Measurements from ENCODE around the gene FOXN3. TPM values are rescaled to one million over a fixed set of nuclear protein-coding genes. Genes with fewer than 3 reads are reported as not detected.
"Not testable (repeated sequence)": the region's sequence is repeated elsewhere in the genome, so short reads cannot be mapped to it uniquely, and the experiment has no call there.

The FOXN3 gene
- total and polyA plus RNA-seq, 10 of the 15 experiments (the other 5 are each of a cell fraction or from before 2014, with no cell fraction given) = 4.5 to 68.9 (median 29.7) TPM

DNA sequence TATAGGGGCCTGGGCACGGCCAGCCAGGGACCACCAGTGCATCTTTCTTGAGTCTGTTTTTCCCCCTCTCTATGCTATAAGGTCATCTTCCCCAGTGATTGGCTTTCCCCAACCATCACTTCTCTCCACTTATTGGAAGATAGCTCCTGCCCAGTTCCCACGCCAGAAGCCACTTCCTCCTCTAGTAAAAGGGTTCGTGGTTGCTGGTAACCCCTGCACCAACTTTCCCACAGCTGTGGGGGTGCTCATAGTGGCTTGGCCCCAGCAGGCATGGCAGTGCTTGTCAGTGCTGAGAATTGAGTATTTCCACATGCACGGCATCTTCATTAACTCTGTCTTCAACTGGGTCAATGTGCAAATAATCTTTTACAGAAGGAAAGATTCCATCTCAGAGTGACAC, 215.4 kb downstream of the FOXN3 start:
- 61% methylated on average over 4 of the region's 4 CpGs for WGBS (ENCODE audit: insufficient coverage, insufficient replicate concordance, low lambda C conversion rate, missing lambda C conversion rate)
- Histone ChIP-seq H3K9ac (ENCODE audit: control insufficient read depth, insufficient read depth, low read length) (no peak overlapping the region), H3K79me2 (ENCODE audit: control insufficient read depth, insufficient read depth, low read length) (no peaks in the 10 kb centered on the region), H3K4me3 (no peak overlapping the region), H4K20me1 (ENCODE audit: control insufficient read depth, insufficient read depth) (no peaks in the 10 kb centered on the region), H3K36me3 (ENCODE audit: control insufficient read depth in 2 of 2, insufficient read depth in 2 of 2, low read length in 1 of 2) (peaks cover 0 to 5% of the 10 kb centered on the region in 2 experiments; a peak in 3 of 4 replicates), H3K27ac (ENCODE audit: control insufficient read depth, insufficient read depth) (peak overlapping the region; percentile 2; the same call in 1 of the 2 replicates), H3K27me3 (replicated peaks in 1 of 2; ENCODE audit: control insufficient read depth in 2 of 2, insufficient read depth in 2 of 2, low read length in 1 of 2) (no peaks in the 10 kb centered on the region), H3K4me2 (ENCODE audit: control insufficient read depth, insufficient read depth) (no peak overlapping the region; the same call in 1 of the 2 replicates), H3K9me3 (replicated peaks; ENCODE audit: control insufficient read depth, insufficient read depth, low read length) (no peaks in the 10 kb centered on the region; the same call in 2 of the 3 replicates), H3K4me1 (ENCODE audit: control insufficient read depth, insufficient read depth, low read length) (peaks cover 12% of the 10 kb centered on the region), H2AFZ (ENCODE audit: control insufficient read depth, low read depth, low read length) (no peak overlapping the region)
- intact Hi-C loops (cut with micrococcal nuclease; ENCODE audit: unreplicated experiment) = no loop called here
- FAIRE-seq = peak; percentile 31
- TF ChIP-seq ZNF384 (IDR thresholded peaks at IDR 0.05; ENCODE audit: borderline replicate concordance, low read depth, low read length) = no peak
- TF ChIP-seq RUNX3 (IDR thresholded peaks at IDR 0.05; ENCODE audit: low read length) = peak; percentile 37; the same call in 1 of the 2 replicates
- TF ChIP-seq SPI1 (IDR thresholded peaks at IDR 0.05; ENCODE audit: borderline replicate concordance, insufficient read depth, low read depth, low read length) = peak; percentile 63; the same call in 1 of the 2 replicates
- no peak for TF ChIP-seq ZSCAN29 (IDR thresholded peaks at IDR 0.05)
- no peak for TF ChIP-seq MXI1 (IDR thresholded peaks at IDR 0.05; ENCODE audit: low read depth, low read length)
- TF ChIP-seq HDGF (IDR thresholded peaks at IDR 0.05) = no peak
- no peak for TF ChIP-seq CHD4 (IDR thresholded peaks at IDR 0.05)
- no peak for TF ChIP-seq SREBF2 (IDR thresholded peaks at IDR 0.05; ENCODE audit: low read length)
- no peak for TF ChIP-seq SP1 (IDR thresholded peaks at IDR 0.05; ENCODE audit: low read depth, low read length)
- ChIA-PET CTCF (interaction anchor here (0.6 to 1.1 kb wide), 3 partner anchors 12 to 25 kb away, joined by 3 to 4 read pairs (median 3); no protein-coding TSS in a partner anchor), POLR2A (no interaction called here), SMC1A (ENCODE audit: uncharacterized antibody, unreplicated experiment) (interaction anchor here (2.2 kb wide), 1 partner anchor 12 kb away, joined by 4 read pairs; no protein-coding TSS in a partner anchor), RAD21 (ENCODE audit: unreplicated experiment) (interaction anchor here (1.0 to 1.9 kb wide), 2 partner anchors 102 to 214 kb away, joined by 3 to 4 read pairs; no protein-coding TSS in a partner anchor)
- in situ Hi-C loops (cut with MboI) = no loop called here
- no TSS peak for BruUV-seq (replicated peaks)
- peak; percentile 34 for ATAC-seq
- DNase-seq (ENCODE audit: low read depth, low spot score) = peak; percentile 20

DNA sequence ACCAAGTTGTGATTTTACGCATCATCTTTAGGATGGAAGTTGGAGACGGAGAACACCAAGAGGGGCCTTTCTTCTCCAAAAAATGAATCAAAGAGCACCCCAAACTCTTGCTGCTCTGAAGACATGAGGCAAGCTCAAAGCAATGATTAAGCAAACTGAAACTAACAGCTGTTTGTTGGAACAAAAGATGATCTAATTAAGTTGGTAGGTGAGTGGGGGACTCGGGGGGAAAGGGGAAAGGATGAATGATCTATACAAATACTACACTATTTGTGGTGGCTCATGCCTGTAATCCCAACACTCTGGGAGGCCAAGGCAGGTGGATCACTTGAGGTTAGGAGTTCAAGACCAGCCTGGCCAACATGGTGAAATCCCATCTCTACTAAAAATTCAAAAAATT, 217.7 kb downstream of the FOXN3 start:
- H3K9ac ChIP-seq (ENCODE audit: control insufficient read depth, insufficient read depth, low read length); H3K36me3 ChIP-seq (ENCODE audit: control insufficient read depth in 2 of 2, insufficient read depth in 2 of 2, low read length in 1 of 2); H2AFZ ChIP-seq (ENCODE audit: control insufficient read depth, low read depth, low read length); in situ Hi-C loops (cut with MboI); FAIRE-seq; H3K4me3 ChIP-seq; intact Hi-C loops (cut with micrococcal nuclease; ENCODE audit: unreplicated experiment); H3K79me2 ChIP-seq (ENCODE audit: control insufficient read depth, insufficient read depth, low read length); H3K4me2 ChIP-seq (ENCODE audit: control insufficient read depth, insufficient read depth); H3K27me3 ChIP-seq (replicated peaks in 1 of 2; ENCODE audit: control insufficient read depth in 2 of 2, insufficient read depth in 2 of 2, low read length in 1 of 2); BruUV-seq (replicated peaks); H4K20me1 ChIP-seq (ENCODE audit: control insufficient read depth, insufficient read depth); H3K27ac ChIP-seq (ENCODE audit: control insufficient read depth, insufficient read depth); DNase-seq (ENCODE audit: low read depth, low spot score); CTCF ChIA-PET; RAD21 ChIA-PET (ENCODE audit: unreplicated experiment); H3K9me3 ChIP-seq (replicated peaks; ENCODE audit: control insufficient read depth, insufficient read depth, low read length): not testable (repeated sequence)
- 67% methylated on average over 3 of the region's 3 CpGs for WGBS (ENCODE audit: insufficient coverage, insufficient replicate concordance, low lambda C conversion rate, missing lambda C conversion rate)
- SMC1A ChIA-PET (ENCODE audit: uncharacterized antibody, unreplicated experiment) = interaction anchor here (1.0 to 1.5 kb wide), 3 partner anchors 17 to 63 kb away, joined by 3 to 4 read pairs (median 4); no protein-coding TSS in a partner anchor
- peaks cover 12% of the 10 kb centered on the region for H3K4me1 ChIP-seq (ENCODE audit: control insufficient read depth, insufficient read depth, low read length)
- peak; percentile 35; the same call in 1 of the 3 replicates for ATAC-seq
- POLR2A ChIA-PET = interaction anchor here (0.6 kb wide), 1 partner anchor 246 kb away, joined by 3 read pairs; no protein-coding TSS in a partner anchor
